Adrenal gland (tissue), 12 donors: Measurements from ENCODE around the gene EMC8. TPM values are rescaled to one million over a fixed set of nuclear protein-coding genes. Genes with fewer than 3 reads are reported as not detected.

Source experiments
- DNase-seq, 7 donors: peaks; one replicate each; pipeline ENCODE4 v3.0.0-alpha.2; 2019 to 2020
- H3K27ac ChIP-seq, 5 donors: fragments of 200-600 bp; sonication (generic) in 4 of 5; 1 replicate in 3 of 5; 2 replicates in 2 of 5; pipeline versions ENCODE4 v1.5.1 to v1.8.0; 2016 to 2020; ENCODE audit warnings: mild to moderate bottlenecking in 1 of 5
- H3K27me3 ChIP-seq: fragments of 200-600 bp; 2 replicates; pipeline ENCODE4 v1.8.0; 2021
- H3K36me3 ChIP-seq, 2 donors: fragments of 200-600 bp; replicated peaks in 1 of 2; 1 replicate in 1 of 2; 2 replicates in 1 of 2; pipeline versions ENCODE4 v1.5.1 to v1.8.0; 2018 to 2022
- H3K4me1 ChIP-seq, 2 donors: fragments of 200-600 bp; replicated peaks in 1 of 2; 1 replicate in 1 of 2; 2 replicates in 1 of 2; pipeline versions ENCODE4 v1.5.1 to v1.8.0; 2018 to 2021
- H3K4me3 ChIP-seq, 4 donors: fragments of 200-600 bp; sonication (generic) in 3 of 4; one replicate each; pipeline ENCODE4 v1.5.1; 2016 to 2018
- H3K9me3 ChIP-seq, 3 donors: fragments of 200-600 bp; sonication (generic) in 1 of 3; replicated peaks in 1 of 3; 1 replicate in 2 of 3; 2 replicates in 1 of 3; pipeline versions ENCODE4 v1.5.1 to v1.8.0; 2016 to 2021
- CTCF ChIP-seq, 6 experiments: fragments of 450-650 bp in 4 of 6; fragments of 200-600 bp in 2 of 6; sonication (generic) in 1 of 6; IDR thresholded peaks; 1 replicate in 5 of 6; 2 replicates in 1 of 6; pipeline versions ENCODE4 v1.5.1 to v1.8.0; 2016 to 2021; ENCODE audit warnings: antibody characterized with exemption in 6 of 6, mild to moderate bottlenecking in 2 of 6, moderate library complexity in 1 of 6
- POLR2A ChIP-seq, 2 donors: fragments of 450-650 bp; IDR thresholded peaks; one replicate each; pipeline ENCODE4 v1.6.1; 2017; ENCODE audit warnings: antibody characterized with exemption in 2 of 2, mild to moderate bottlenecking in 2 of 2, moderate library complexity in 1 of 2
- WGBS, 4 donors: extraction: QIAGEN DNeasy Blood & Tissue Kit in 2 of 4; methylation state at CpG; one replicate each; pipeline versions ENCODE4 v1.1.5 to v1.1.7; 2013 to 2017; 5-methylcytosine and 5-hydroxymethylcytosine counted together
- intact Hi-C, 2 donors: fragments of 100-400 bp; cut with DNase I; formaldehyde crosslinking; loops; one replicate each; pipeline versions ENCODE4 v1.14.1 to v1.15.0; 2022 to 2023
- polyA plus RNA-seq, 3 donors: library from polyadenylated mRNA; stranded (reverse); fragments of 200-250 nt in 2 of 3; fragments of 350-450 nt in 1 of 3; fragmentation: Illumina TruSeq in 1 of 3; extraction: RNeasy Lipid Tissue Mini Kit (QIAGEN cat#74804) in 1 of 3; gene quantifications; one replicate each; pipeline ENCODE4 v1.2.3, GENCODE V29; 2013 to 2014
- total RNA-seq, 9 donors: library from RNA; depleted of rRNA in 4 of 9; stranded (reverse); fragments of >200 nt in 4 of 9; fragments of 120-200 nt in 1 of 9; fragmentation: NEBNext Ultra II Directional in 1 of 9; extraction: Animal tissue kit (Norgen Biotek cat#: 25700) in 1 of 9; gene quantifications; one replicate each; pipeline versions ENCODE4 v1.1.0 to v1.2.4, GENCODE V29; 2013 to 2023
- donor health status: healthy with polysubstance abuse.
- donor health status: Bipolar disorder and iron deficiency.
- donor health status: DM: yes; HTN: yes; CAD: no.
- donor health status: DM: no; HTN: no; CAD: no.
- donor health status: DM: no; HTN: no; CAD: no.
- donor health status: DM: yes; HTN: yes; CAD: no.

EMC8 gene
- total and polyA plus RNA-seq, 12 donors, result 10.7 to 53.8 (median 24.1) TPM

- DNase-seq, result no peak
- 65 to 78% (median 71%) methylated on average over 4 to 6 of the region's 6 CpGs for WGBS, 4 donors
- Histone ChIP-seq H3K4me3 (no peak overlapping the region), H3K9me3 (no peaks in the 10 kb centered on the region), H3K27me3 (peaks cover 17% of the 10 kb centered on the region), H3K36me3 (no peaks in the 10 kb centered on the region), H3K4me1 (peaks cover 6 to 15% of the 10 kb centered on the region in 2 donors), H3K27ac (no peak overlapping the region)
- TF ChIP-seq CTCF (IDR thresholded peaks at IDR 0.05) (no peak), POLR2A (IDR thresholded peaks at IDR 0.05) (no peak)
- intact Hi-C loops, result no loop called here
These were observed 45.8 kb downstream of the EMC8 start for GRCh38 chr16:85753559-85753958.

- H3K27me3 ChIP-seq, result peaks cover 17% of the 10 kb centered on the region
- no peaks in the 10 kb centered on the region for H3K9me3 ChIP-seq
- WGBS, 4 donors, result 64 to 79% (median 69%) methylated on average over 13 to 21 of the region's 21 CpGs
- no peak for DNase-seq
- no peak overlapping the region for H3K27ac ChIP-seq
- H3K4me3 ChIP-seq, result no peak overlapping the region
- TF ChIP-seq CTCF (IDR thresholded peaks at IDR 0.05) (no peak), POLR2A (IDR thresholded peaks at IDR 0.05) (no peak)
- H3K4me1 ChIP-seq, result peaks cover 6 to 15% of the 10 kb centered on the region in 2 donors
- no peaks in the 10 kb centered on the region for H3K36me3 ChIP-seq
- intact Hi-C loops, result no loop called here
These were observed 46.6 kb downstream of the EMC8 start for GRCh38 chr16:85752511-85753420.

- H3K9me3 ChIP-seq, result no peaks in the 10 kb centered on the region
These were observed 47.4 kb downstream of the EMC8 start for GRCh38 chr16:85751698-85752501.

GRCh38 chr16:85750827-85751697 lies 48.3 kb downstream of the EMC8 start, which contains the start of gene C16orf74:
Gene C16orf74 (minus strand): TSS chr16:85751096. CDS start chr16:85735217, 15,879 bp downstream.
- DNase-seq, result peak in 2 of 7 donors; percentile 41 to 50
- H3K4me1 ChIP-seq, result peaks cover 6 to 15% of the 10 kb centered on the region in 2 donors
- no peaks in the 10 kb centered on the region for H3K36me3 ChIP-seq
- H3K9me3 ChIP-seq, result no peaks in the 10 kb centered on the region
- TF ChIP-seq CTCF (IDR thresholded peaks at IDR 0.05), result peak in 1 of 6 experiments; percentile 4
- TF ChIP-seq POLR2A (IDR thresholded peaks at IDR 0.05), result no peak
- intact Hi-C loops, result no loop called here
- 6 to 27% (median 7%) methylated on average over 3 to 96 of the region's 96 CpGs; no CpG with 5 or more reads in 1 of the 4 donors for WGBS, 4 donors
- peak within 1 kb of the TSS in 2 of 4 donors; percentile 29 to 65 for H3K4me3 ChIP-seq
- H3K27ac ChIP-seq, result no peak within 1 kb of the TSS
- H3K27me3 ChIP-seq, result peaks cover 17% of the 10 kb centered on the region

More at GRCh38 chr16:85751698-85752501, 47.4 kb downstream of the EMC8 start:
- TF ChIP-seq POLR2A (IDR thresholded peaks at IDR 0.05), result no peak
- DNase-seq, result no peak
- 44 to 52% (median 50%) methylated on average over 5 to 15 of the region's 15 CpGs for WGBS, 4 donors
- no peak overlapping the region for H3K27ac ChIP-seq
- H3K27me3 ChIP-seq, result peaks cover 17% of the 10 kb centered on the region
- peaks cover 6 to 15% of the 10 kb centered on the region in 2 donors for H3K4me1 ChIP-seq
- H3K36me3 ChIP-seq, result no peaks in the 10 kb centered on the region
- no peak overlapping the region for H3K4me3 ChIP-seq
- intact Hi-C loops, result no loop called here
